ENCODE results near the gene TNFRSF9.
A peak's percentile ranks its signal among the peaks of the same experiment; 100 is the strongest.
"Not testable (repeated sequence)": the region's sequence is repeated elsewhere in the genome, so short reads cannot be mapped to it uniquely, and the experiment has no call there.

The TNFRSF9 gene

GRCh38 chr1:7962014-7962335 lies 21.3 kb upstream of the TNFRSF9 start:
- Histone ChIP-seq H3K9me3 (no peaks in the 10 kb centered on the region), H3K27ac (peak overlapping the region; percentile 86), H3K9ac (peak overlapping the region; percentile 88), H3K36me3 (peaks cover 42% of the 10 kb centered on the region), H3K4me3 (peak overlapping the region; percentile 84), H4K20me1 (peaks cover 25% of the 10 kb centered on the region), H3K4me2 (peak overlapping the region; percentile 91), H3K4me1 (peaks cover 52% of the 10 kb centered on the region), H3K27me3 (no peaks in the 10 kb centered on the region)
- TF ChIP-seq Cebpa-rat (IDR thresholded peaks at IDR 0.05): no peak

- H3K4me2 ChIP-seq: peak within 1 kb of the TSS; percentile 91
- peak within 1 kb of the TSS; percentile 88 for H3K9ac ChIP-seq
- H3K27me3 ChIP-seq: no peaks in the 10 kb centered on the region
- peaks cover 46% of the 10 kb centered on the region for H3K4me1 ChIP-seq
- H3K9me3 ChIP-seq: no peaks in the 10 kb centered on the region
- no peak for TF ChIP-seq Cebpa-rat (IDR thresholded peaks at IDR 0.05)
- peak within 1 kb of the TSS; percentile 84 for H3K4me3 ChIP-seq
- H4K20me1 ChIP-seq: peaks cover 19% of the 10 kb centered on the region
- H3K27ac ChIP-seq: peak within 1 kb of the TSS; percentile 89
- H3K36me3 ChIP-seq: peaks cover 36% of the 10 kb centered on the region
Measured at GRCh38 chr1:7961216-7962013, 20.8 kb upstream of the TNFRSF9 start, which contains the start of gene PARK7. PARK7 (plus strand) TSS chr1:7961711; CDS start chr1:7962786, 1,075 bp downstream.

- Histone ChIP-seq H3K27me3 (0 out of 2 replicates have a peak, but pooled peaks cover 3% of the 10 kb centered on the region), H3K9ac (peak overlapping the region; percentile 88), H3K4me3 (peak overlapping the region; percentile 84), H3K4me2 (peak overlapping the region; percentile 77), H3K9me3 (no peaks in the 10 kb centered on the region), H3K36me3 (peaks cover 30% of the 10 kb centered on the region), H3K4me1 (peaks cover 40% of the 10 kb centered on the region), H3K27ac (peak overlapping the region; percentile 89), H4K20me1 (peaks cover 14% of the 10 kb centered on the region)
- no peak for TF ChIP-seq Cebpa-rat (IDR thresholded peaks at IDR 0.05)
Measured at GRCh38 chr1:7960867-7961215, 20.2 kb upstream of the TNFRSF9 start.

GRCh38 chr1:7960165-7960564 lies 19.5 kb upstream of the TNFRSF9 start:
- Histone ChIP-seq H3K27me3 (peaks cover 8% of the 10 kb centered on the region), H3K9me3 (no peaks in the 10 kb centered on the region), H3K4me2 (peak overlapping the region; percentile 77), H3K4me1 (peaks cover 35% of the 10 kb centered on the region), H3K9ac (no peak overlapping the region; the same call in 1 of the 2 replicates), H4K20me1 (peaks cover 7% of the 10 kb centered on the region; the same call in 1 of the 2 replicates), H3K27ac (no peak overlapping the region), H3K36me3 (peaks cover 24% of the 10 kb centered on the region), H3K4me3 (no peak overlapping the region)
- no peak for TF ChIP-seq Cebpa-rat (IDR thresholded peaks at IDR 0.05)

- peaks cover 27% of the 10 kb centered on the region for H3K27me3 ChIP-seq
- H3K4me2 ChIP-seq: no peak overlapping the region
- peaks cover 17% of the 10 kb centered on the region for H3K9me3 ChIP-seq
- no peak overlapping the region for H3K4me3 ChIP-seq
- no peak overlapping the region for H3K27ac ChIP-seq
- H3K4me1 ChIP-seq: peaks cover 17% of the 10 kb centered on the region
- H3K36me3 ChIP-seq: no peaks in the 10 kb centered on the region
- no peak for TF ChIP-seq Cebpa-rat (IDR thresholded peaks at IDR 0.05)
- H3K9ac ChIP-seq: no peak overlapping the region
- no peaks in the 10 kb centered on the region for H4K20me1 ChIP-seq
Measured at GRCh38 chr1:7956218-7957032, 15.8 kb upstream of the TNFRSF9 start.

GRCh38 chr1:7954683-7955082 lies 14.0 kb upstream of the TNFRSF9 start:
- Histone ChIP-seq H3K9ac (no peak overlapping the region), H3K4me2 (no peak overlapping the region), H3K9me3 (peaks cover 22% of the 10 kb centered on the region), H3K27me3 (peaks cover 27% of the 10 kb centered on the region), H4K20me1 (no peaks in the 10 kb centered on the region), H3K36me3 (no peaks in the 10 kb centered on the region), H3K4me3 (no peak overlapping the region), H3K4me1 (peaks cover 9% of the 10 kb centered on the region), H3K27ac (no peak overlapping the region)
- TF ChIP-seq Cebpa-rat (IDR thresholded peaks at IDR 0.05): no peak

GRCh38 chr1:7953850-7954609 lies 13.4 kb upstream of the TNFRSF9 start:
- Histone ChIP-seq H3K27ac (no peak overlapping the region), H3K4me3 (peak overlapping the region; percentile 46), H3K9me3 (peaks cover 22% of the 10 kb centered on the region), H3K4me2 (peak overlapping the region; percentile 58), H3K4me1 (peaks cover 9% of the 10 kb centered on the region), H3K9ac (no peak overlapping the region), H3K36me3 (no peaks in the 10 kb centered on the region), H4K20me1 (no peaks in the 10 kb centered on the region), H3K27me3 (peaks cover 27% of the 10 kb centered on the region)
- TF ChIP-seq Cebpa-rat (IDR thresholded peaks at IDR 0.05): no peak

- not testable (repeated sequence) for H3K4me2 ChIP-seq, H3K4me1 ChIP-seq, H3K27ac ChIP-seq, H3K4me3 ChIP-seq, H3K36me3 ChIP-seq, H3K9ac ChIP-seq, H4K20me1 ChIP-seq
- Histone ChIP-seq H3K27me3 (peaks cover 27% of the 10 kb centered on the region), H3K9me3 (peaks cover 22% of the 10 kb centered on the region)
Measured at GRCh38 chr1:7952791-7953190, 12.2 kb upstream of the TNFRSF9 start.

GRCh38 chr1:7948960-7949359 lies 8.3 kb upstream of the TNFRSF9 start:
- no peak overlapping the region for H3K27ac ChIP-seq
- H3K27me3 ChIP-seq: peaks cover 7% of the 10 kb centered on the region
- peaks cover 4% of the 10 kb centered on the region for H3K4me1 ChIP-seq
- no peaks in the 10 kb centered on the region for H4K20me1 ChIP-seq
- H3K9ac ChIP-seq: no peak overlapping the region
- no peak overlapping the region for H3K4me2 ChIP-seq
- peaks cover 16% of the 10 kb centered on the region for H3K9me3 ChIP-seq
- no peak for TF ChIP-seq Cebpa-rat (IDR thresholded peaks at IDR 0.05)
- H3K4me3 ChIP-seq: no peak overlapping the region
- no peaks in the 10 kb centered on the region for H3K36me3 ChIP-seq

All from BLaER1 (cell line).